Kidney capillary endothelial cell (primary cell): Measurements from ENCODE around the gene KREMEN1.

ENCODE experiments used
- DNase-seq: peaks from one replicate; pipeline ENCODE4 v3.0.0-alpha.2; 2018; ENCODE audit warnings: low spot score

The KREMEN1 gene

DNA sequence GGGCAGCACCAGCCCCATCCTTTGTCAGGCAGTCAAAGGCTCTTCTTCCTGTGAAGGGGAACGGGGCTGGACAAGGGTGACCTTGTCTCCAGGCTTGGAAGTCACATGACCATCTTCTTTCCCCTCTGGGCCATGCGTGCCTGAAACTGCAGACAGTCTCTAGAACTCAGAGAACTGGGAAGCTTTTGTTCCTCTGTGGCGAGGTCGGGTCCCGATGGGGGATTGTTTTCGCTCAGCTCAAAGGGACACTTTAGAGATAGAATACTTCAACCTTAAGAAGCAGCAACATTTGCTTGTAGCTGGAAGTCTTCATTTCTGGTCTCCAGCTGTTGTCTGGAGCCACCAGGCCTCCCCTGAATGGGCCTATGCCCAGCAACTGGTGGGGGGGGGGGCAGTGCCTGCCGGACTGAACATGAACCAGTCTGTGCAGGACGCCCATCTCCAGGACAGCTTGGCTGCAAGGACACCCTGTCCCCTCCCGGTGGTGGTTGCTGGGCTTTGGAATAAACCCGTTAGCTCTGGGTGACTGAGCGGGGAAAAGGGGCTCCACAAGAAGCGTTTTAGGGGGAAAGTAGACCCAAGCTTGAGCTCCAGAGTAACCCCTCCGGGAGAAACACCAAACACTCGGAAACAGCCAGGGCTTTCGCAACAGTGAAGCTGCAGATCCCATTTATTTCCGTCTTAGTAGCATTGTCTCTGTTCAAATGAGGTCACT is 77.2 kb downstream of the KREMEN1 start:
- no peak for DNase-seq

DNA sequence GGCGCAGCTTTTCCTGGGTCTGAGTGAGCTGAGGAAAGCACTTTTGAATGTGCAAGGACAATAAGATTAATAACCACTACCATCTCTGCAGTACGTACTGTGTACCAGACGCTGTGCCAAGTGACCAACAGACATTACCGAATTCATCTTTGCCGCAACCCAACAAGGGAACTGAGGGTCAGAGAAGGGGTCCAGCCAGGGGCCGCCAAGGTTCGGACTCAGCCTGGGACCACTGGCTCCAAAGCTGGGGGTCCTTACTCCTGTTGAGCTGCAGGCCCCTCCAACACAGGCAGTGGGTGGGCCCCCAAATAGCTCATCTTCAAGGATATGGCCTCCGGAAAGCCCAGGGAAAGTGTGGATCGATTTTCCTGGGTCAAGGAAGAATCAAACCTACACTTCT is 77.9 kb downstream of the KREMEN1 start:
- DNase-seq = no peak

DNA sequence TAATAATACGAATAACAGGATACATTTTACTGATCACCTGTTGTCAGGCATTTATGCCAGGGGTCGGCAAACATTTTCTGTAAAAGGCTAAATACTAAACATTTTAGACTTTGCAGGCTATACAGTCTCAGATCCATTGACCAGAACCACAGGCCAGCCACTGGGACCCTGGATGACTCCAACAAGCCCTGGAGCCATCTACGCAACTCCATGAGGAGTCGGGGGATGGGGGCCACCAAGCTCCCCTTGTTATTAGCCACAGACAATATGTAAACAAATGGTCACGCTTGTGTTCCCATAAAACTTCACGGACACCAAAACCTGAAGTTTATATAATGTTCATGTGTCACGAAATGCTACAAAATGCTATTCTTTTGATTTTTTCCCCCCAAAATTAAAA is 78.5 kb downstream of the KREMEN1 start:
- DNase-seq = no peak

DNA sequence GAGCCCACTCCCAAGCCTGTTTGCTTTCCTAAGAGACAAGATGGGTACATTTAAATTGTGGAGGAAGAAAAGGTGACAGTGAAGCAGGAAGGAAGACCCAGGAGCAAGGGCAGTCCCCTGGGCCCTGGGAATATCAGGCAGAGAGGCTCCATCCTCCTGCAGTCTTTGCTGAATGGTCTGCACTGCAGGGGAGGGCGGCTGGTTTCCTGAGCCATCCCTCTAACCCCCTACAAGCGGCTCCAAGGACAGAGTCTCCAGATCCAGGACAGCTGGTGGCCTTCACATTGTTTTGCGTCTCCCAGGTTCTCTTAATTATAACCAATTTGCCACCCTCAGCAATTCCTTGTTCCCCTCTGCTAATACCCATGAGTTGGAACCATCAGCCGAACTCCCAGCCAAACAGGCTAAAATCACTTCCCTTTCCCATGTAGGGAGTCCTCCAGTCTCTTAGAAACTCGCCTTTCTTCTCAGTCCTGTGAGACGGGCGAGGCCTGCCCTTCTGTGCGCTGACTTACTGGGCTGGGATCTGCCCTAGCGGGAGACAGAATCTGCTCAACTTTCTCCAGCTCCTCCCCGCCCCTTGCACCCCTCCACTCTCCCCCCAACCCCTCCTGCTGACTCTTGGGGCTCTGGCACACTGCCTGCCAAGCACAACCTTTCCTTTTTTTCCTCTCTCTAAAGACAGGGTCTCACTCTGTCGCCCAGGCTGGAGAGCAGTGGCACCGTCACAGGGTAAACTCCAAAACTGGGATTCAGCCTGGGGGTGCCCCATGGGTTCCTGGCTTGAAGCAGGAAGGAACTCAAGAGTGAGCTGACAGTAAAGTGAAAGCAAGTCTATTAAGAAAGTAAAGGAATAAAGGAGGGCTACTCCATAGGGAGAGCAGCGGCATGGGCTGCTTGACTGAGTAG is 79.5 kb downstream of the KREMEN1 start:
- DNase-seq = no peak

DNA sequence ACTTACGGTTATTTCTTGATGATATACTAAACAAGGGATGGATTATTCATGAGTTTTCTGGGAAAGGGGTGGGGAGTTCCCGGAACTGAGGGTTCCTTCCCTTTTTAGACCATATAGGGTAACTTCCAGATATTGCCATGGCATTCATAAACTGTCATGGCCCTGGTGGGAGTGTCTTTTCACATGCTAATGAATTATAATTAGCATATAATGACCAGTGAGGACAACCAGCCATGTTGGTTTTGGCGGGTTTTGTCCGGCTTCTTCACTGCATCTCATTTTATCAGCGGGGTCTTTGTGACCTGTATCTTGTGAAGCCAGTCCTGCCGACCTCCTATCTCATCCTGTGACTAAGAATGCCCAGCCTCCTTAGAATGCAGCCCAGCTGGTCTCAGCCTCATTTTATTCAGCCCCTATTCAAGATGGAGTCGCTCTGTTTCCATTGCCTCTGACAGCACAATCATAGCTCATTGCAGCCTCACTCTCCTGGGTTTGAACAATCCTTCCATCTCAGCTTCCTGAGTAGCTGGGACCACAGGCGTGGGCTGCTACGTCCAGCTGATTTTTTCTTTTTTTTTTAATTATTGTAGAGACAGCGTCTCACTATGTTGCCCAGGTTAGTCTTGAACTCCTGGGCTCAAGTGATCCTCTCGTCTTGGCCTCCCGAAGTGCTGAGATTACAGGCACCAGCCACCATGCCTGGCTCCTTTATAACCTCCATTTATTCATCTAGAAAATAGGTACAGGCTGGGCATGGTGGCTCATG is 80.3 kb downstream of the KREMEN1 start:
- no peak for DNase-seq

DNA sequence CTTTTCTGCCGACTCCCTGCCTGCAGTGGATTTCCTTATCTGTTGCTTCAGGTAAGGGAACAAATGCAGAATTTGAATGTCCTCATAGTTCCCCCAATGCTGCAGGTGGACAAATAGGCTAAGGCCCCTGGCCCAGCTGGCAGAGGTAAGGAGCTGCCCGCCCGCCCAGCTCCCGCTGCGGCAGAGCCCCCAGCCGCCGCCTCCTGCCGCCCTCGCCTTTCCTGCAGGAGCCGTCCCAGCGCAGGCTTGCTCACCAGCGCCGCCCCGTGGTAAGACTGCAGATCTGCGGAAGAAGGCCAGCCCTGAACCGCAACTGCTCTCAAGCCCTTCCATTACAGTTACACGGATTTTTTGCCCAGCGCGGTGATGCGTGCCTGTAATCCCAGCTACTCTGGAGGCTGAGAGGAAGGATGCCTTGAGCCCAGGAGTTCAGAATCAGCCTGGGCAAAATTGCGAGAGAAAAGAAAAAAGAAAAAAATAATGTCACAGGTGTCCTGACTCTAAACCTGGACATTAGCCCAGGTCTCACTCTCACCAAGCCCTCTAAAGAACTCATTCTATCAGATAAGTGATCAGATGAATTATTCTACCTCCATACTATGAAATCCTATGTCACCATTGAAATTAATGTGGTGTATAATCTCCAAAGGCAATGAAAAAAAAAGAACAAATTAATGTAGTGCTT is 81.7 kb downstream of the KREMEN1 start:
- peak; percentile 60 for DNase-seq

DNA sequence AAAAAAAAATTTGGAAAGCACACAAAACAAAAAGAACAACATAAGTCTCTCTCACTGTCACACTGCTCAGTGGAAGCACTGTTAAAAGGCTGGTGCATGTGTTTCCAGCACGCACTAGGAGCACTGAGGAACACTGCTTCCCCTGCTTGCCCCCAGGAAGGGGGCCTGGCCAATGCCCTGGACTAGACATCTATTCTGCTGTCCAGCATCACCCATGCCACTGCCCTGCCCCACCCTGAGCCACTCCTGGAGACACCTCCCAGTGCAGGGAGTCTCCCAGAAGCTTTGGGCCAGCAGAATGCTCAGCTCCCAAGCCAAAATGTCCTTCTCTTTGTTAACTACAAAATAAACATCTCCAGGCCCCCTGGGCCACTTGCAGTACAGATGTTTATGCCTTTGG is 83.1 kb downstream of the KREMEN1 start:
- no peak for DNase-seq

DNA sequence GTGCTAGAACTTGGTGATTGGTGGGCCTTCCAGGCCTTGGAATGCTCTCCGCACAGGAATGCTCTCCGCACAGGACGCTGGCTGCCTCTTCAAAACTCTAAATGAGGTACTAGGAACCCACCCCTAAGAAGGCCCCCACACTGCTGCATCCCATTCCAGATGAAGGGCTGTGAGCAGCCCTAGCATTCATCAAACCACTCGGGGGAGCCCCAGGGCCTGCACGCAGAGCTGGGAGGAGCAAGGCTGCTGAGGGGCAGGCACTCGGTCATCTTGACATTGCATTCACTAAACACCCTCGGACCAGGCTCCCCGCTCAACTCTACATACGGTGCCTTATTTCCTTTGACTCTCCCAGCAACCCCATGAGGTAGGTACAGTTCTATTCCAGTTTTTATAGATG is 83.7 kb downstream of the KREMEN1 start:
- no peak for DNase-seq

DNA sequence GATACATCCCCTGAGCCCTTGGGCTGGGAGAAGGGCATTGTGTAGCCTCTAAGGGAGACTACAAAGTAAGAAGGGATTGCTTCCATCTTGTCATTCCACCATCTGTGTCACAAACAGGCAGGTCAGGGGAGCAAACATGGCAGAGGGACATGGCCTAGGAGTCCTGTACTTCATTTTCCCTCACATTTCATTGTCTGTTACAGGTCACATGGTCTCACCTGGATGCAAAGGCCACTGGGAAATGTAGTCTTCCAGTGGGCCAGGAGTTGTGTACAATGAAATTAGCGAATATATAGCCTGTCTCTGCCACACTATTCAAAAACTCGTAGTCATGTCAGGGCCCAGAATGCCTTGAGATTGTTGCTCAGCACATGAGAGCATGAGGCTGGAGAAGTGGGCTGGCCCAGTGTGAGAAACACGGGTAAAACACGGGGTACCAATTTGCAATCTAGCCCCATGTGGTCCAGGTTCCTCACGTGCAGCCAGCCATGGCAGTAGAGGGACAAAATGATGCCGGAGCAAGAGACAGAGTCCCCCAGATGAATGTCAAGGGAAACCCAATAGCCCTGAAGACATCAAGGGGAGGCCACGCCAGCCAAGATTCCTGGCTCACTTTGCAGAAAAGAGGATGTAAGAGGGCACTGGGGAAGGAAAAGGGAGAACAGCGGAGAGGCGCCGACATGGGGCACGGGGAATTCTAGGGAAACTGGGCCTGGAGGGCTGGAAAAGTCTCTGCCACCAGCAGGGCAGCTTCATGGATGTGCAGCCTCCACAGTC is 85.1 kb downstream of the KREMEN1 start:
- DNase-seq = no peak

DNA sequence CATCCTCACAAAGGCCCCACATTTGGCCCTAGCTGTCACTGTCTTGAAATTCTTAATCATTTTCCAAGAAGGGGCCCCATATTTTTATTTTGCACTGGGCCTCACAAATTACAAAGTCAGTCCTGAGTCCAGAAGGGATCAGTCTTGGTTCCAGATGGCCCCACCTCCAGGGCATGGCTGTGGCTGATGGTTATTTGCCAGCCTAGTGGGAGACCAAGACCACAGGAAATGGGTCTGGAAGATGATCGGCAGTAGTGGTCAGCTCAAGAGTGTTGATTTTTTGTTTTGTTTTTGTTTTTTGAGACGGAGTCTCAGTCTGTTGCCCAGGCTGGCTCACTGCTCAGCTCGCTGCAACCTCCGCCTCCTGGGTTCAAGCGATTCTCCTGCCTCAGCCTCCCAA is 85.7 kb downstream of the KREMEN1 start:
- no peak for DNase-seq

DNA sequence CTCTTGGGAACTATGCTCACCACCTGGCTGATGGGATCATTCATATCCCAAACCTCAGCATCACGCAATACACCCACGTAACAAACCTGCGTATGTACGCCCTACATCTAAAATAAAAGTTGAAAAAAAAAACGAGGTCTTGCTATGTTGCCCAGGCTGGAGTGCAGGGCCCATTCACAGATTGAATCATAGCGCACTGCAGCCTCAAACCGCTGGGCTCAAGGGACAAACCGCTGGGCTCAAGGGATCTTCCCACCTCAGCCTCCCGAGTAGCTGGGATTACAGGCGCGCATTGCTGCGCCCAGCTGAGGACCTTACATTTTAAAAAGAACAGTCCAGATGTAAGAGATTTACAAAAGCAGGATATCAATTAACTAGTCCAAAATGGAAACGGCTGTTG is 91.0 kb downstream of the KREMEN1 start:
- DNase-seq = no peak

DNA sequence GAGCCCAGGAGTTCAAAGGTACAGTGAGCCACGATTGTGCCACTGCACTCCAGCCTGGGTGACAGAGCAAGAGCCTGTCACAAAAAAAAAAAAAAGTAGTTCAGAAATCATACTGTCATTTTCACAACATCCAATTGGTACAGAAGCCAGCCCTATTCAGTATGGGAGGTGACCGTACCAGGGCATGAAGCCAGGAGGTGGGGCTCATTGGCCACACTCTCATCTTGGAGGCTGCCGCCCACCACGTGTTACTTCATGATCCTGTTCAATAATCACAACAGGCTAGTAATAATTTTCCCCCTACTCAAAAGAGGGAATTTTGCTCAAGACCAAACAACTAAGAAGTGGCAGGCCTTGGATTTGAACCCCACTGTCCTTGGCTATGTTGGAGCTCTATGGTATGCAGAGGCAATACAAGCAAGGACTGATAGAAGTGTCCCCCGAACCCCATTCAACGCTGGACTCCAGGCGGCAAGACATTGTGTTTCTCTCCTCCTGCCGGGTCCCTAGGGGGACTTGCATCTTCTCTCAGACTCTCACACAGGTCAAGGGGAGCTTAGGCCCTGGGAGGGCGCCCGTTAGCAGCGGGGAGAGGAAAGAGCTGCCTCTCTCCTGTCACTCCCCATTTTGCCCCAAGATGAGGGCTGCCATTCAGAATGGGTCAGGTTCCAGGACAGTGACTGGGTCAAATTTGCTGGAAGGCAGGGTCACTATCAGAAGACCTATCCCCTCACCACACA is 92.7 kb downstream of the KREMEN1 start:
- DNase-seq = no peak

DNA sequence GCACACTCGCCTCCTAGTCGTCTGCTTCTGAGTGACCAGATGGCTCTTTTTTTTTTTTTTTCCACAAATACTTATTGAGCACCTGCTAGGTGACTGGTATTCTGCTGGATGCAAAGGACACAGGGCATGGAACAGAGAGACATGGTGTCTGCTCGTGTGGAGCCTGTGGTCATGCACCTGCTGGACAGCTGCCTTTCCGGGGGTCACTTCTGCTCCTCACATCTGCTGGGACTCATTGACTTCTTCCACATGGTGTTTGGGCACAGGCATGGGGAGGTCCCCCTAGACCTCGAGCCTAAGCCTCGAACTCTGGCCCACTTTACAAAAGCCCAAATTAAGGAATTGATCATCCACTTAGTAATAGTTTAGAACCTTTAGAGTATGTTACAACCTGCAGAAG is 93.3 kb downstream of the KREMEN1 start:
- DNase-seq = no peak

DNA sequence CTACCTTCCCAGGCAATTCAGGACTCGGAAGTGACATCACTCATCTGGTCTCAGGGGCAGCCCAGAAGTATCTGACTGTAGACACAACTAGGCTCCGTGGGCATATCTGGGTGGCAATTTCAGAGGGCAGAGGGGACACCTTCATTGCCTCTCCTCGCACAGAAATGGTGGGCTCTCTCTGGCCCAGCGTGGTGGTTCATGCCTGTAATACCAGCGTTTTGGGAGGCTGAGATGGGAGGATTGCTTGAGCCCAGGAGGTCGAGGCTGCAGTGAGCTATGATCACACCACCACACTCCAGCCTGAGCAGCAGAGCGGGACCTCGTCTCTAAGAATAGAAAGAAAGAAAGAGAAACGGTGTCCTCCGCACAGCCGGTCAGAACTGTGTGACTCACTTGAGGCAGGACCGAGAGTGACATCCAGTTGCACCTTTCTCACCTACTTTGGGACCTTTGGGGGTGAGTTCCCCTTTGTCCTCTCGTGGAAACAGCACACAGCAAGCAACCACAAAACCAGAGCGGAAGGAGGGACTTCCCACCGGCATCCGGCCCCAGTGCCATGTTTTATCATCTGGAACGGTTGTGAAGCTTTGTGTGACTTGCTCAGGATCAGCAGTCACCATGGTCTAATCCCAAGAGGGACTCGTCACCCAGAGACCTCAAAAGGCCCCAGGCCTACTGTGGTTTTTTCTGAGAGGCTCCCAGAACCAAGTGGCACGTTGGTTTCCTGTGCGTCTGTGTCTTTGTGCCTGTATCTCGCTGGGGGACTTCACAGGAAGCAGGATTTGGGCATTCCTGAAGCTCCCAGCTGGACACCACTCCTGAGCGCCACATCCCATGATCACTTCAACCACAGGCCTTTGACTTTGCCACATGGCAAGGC is 94.4 kb downstream of the KREMEN1 start:
- DNase-seq = no peak

DNA sequence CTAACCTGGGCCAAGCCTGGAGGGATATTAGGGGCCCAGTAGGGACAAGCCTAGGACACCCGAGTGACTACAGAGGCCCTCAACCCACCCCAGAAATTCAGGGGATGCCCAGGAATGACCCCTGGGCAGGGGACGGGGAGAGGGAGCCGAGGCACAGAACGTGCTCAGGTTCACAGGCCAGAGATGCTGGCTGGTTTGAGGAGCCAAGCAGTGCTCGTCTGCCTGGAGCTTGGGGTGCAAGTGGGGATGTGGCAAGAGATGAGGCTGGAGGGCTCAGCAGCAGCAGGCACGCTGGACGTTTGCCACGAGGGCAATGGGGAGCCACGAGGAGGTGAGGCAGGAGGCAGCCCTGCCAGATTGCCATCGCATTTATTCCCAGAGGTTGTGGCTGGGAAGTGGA is 98.9 kb downstream of the KREMEN1 start:
- no peak for DNase-seq

DNA sequence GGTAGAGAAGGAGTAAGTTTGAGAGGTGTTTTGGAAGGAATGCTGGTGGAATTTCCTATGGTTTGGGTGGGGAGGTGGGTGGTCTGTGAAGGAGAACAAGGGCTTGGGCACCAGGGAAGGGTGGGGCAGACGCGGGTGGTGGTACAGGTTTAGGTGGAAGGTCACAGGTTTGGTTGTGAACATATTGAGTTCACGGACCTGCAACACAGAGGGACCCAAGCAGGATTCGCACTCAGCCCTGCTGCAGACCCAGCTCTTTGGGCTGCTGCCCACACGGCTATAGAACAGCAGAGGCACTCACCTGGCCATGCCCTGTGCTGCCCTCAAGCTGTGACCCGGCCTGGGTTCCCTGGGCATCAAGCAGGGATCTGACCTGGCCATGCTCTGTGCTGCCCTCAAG is 99.4 kb downstream of the KREMEN1 start:
- DNase-seq = no peak

DNA sequence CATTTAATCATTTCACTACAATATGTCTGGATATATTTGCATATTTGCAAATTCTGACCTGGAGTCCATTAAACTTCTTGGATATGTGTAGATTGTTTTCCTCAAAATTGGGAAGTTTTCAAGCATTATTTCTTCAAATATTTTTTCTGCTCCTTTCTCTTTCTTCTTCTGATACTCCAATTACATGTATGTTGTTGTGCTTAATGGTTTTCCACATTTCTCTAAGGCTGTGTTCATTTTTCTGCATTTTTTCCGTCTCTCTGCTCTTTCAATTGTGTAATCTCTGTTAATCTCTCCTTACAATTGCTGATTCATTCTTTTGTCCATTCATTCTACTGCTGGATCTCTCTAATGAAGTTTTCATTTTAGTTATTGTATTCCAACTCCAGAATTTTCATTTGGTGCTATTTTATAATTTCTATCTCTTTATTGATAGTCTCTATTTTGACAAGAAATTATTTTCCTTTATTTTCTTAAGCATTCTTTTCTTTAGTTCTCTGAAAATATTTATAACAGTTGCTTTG is 102.5 kb downstream of the KREMEN1 start:
- DNase-seq = no peak

DNA sequence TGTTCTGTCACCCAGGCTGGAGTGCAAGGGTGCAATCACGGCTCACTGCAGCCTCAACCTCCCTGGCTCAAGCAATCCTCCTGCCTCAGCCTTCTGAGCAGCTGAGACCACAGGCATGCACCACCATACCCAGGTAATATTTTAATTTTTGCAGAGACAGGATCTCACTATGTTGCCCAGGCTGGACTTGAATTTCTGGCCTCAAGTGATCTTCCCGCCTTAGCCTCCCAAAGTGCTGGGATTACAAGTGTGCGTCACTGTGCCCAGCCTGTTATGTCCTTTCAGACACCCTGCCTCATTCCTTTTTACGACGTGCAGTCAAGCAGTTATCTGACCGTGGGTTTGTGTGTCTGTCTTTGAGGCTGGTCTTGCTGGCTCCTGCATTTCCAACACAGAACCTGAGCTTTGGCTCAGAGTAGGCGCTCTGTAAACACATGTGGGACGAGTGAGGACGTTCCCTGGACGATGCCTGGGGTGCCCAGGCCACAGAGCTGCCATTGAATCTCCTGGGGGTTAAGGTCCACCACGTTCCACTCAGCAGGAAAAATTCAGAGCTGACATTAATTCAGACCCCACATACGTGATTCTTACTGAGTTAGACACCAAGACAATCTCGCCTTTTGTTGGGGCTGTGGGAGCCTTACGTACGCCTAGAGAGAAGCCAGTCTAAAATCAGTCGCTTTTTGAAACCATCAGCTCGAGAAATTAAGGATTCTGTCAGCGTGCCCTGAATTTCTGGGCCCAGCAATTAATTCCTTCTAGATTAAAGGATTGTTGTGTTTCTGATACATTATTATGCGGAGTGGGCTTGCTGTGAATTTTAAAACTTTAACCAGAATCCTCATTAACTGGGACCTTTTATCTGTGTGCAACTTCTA is 111.4 kb downstream of the KREMEN1 start:
- DNase-seq = no peak
